HCT116 (cell line): ENCODE measurements around the gene MID1.

Experiments used
- ELF1 ChIP-seq: IDR thresholded peaks from 2 replicates; pipeline ENCODE4 v1.6.1; 2012; ENCODE audit warnings: low read depth, borderline replicate concordance
- EZH2 ChIP-seq: fragments of 200-600 bp; sonication (generic); IDR thresholded peaks from 2 replicates; pipeline ENCODE4 v1.6.1; 2017; ENCODE audit warnings: antibody characterized with exemption, mixed run types
- EZH2phosphoT487 ChIP-seq: fragments of 200-600 bp; IDR thresholded peaks from 2 replicates; pipeline ENCODE4 v1.6.1; 2018; ENCODE audit warnings: antibody characterized with exemption, borderline replicate concordance
- POLR2A ChIP-seq: IDR thresholded peaks from 2 replicates; pipeline ENCODE4 v1.7.0; 2011; ENCODE audit warnings: borderline replicate concordance; ENCODE audit not compliant: insufficient read depth, insufficient read length; ENCODE audit errors: extremely low read depth
- POLR2AphosphoS5 ChIP-seq: IDR thresholded peaks from 2 replicates; pipeline ENCODE4 v1.6.1; 2011; ENCODE audit warnings: mild to moderate bottlenecking, low read depth, low read length, moderate library complexity
- SIN3A ChIP-seq: IDR thresholded peaks from 2 replicates; pipeline ENCODE4 v1.6.1; 2012; ENCODE audit warnings: low read depth
- SP1 ChIP-seq: IDR thresholded peaks from 2 replicates; pipeline ENCODE4 v1.6.1; 2012; ENCODE audit warnings: low read depth
- SRF ChIP-seq: IDR thresholded peaks from 2 replicates; pipeline ENCODE4 v1.6.1; 2012; ENCODE audit warnings: low read depth
- TCF7L2 ChIP-seq: IDR thresholded peaks from 2 replicates; pipeline ENCODE4 v1.7.0; 2011; ENCODE audit warnings: borderline replicate concordance, inconsistent platforms; ENCODE audit not compliant: insufficient read depth, insufficient read length; ENCODE audit errors: extremely low read depth
- TF ChIP-seq, protein P1 (sequence below): IDR thresholded peaks from 2 replicates; pipeline ENCODE4 v1.6.1; 2012
- TF ChIP-seq, protein P2 (sequence below), 3 experiments: fragments of 200-600 bp in 1 of 3; sonication (generic) in 1 of 3; IDR thresholded peaks in 2 of 3; conservative IDR thresholded peaks in 1 of 3; 2 replicates each; pipeline ENCODE4 v1.5.1; 2012 to 2017; ENCODE audit warnings: low read depth in 2 of 3, low read length in 2 of 3, antibody characterized with exemption in 1 of 3, borderline replicate concordance in 1 of 3, control low read depth in 1 of 3, mild to moderate bottlenecking in 1 of 3, mixed read lengths in 1 of 3, mixed run types in 1 of 3, moderate library complexity in 1 of 3; ENCODE audit not compliant: insufficient read depth in 1 of 3
- TF ChIP-seq, protein P3 (sequence below): IDR thresholded peaks from 2 replicates; pipeline ENCODE4 v1.6.1; 2011; ENCODE audit warnings: mild to moderate bottlenecking, low read length, moderate library complexity; ENCODE audit not compliant: insufficient replicate concordance; ENCODE audit errors: extremely low read depth

- TF ChIP-seq, protein P1, sequence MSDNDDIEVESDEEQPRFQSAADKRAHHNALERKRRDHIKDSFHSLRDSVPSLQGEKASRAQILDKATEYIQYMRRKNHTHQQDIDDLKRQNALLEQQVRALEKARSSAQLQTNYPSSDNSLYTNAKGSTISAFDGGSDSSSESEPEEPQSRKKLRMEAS = no peak
- TF ChIP-seq, protein P2, sequence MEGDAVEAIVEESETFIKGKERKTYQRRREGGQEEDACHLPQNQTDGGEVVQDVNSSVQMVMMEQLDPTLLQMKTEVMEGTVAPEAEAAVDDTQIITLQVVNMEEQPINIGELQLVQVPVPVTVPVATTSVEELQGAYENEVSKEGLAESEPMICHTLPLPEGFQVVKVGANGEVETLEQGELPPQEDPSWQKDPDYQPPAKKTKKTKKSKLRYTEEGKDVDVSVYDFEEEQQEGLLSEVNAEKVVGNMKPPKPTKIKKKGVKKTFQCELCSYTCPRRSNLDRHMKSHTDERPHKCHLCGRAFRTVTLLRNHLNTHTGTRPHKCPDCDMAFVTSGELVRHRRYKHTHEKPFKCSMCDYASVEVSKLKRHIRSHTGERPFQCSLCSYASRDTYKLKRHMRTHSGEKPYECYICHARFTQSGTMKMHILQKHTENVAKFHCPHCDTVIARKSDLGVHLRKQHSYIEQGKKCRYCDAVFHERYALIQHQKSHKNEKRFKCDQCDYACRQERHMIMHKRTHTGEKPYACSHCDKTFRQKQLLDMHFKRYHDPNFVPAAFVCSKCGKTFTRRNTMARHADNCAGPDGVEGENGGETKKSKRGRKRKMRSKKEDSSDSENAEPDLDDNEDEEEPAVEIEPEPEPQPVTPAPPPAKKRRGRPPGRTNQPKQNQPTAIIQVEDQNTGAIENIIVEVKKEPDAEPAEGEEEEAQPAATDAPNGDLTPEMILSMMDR (IDR thresholded peaks at IDR 0.05 in 2 of 3, conservative IDR thresholded peaks at IDR 0.05 in 1 of 3; ENCODE audit: borderline replicate concordance in 1 of 3, insufficient read depth in 1 of 3, low read depth in 2 of 3, low read length in 2 of 3) = no peak
- no peak for TF ChIP-seq EZH2
- TF ChIP-seq, protein P3, sequence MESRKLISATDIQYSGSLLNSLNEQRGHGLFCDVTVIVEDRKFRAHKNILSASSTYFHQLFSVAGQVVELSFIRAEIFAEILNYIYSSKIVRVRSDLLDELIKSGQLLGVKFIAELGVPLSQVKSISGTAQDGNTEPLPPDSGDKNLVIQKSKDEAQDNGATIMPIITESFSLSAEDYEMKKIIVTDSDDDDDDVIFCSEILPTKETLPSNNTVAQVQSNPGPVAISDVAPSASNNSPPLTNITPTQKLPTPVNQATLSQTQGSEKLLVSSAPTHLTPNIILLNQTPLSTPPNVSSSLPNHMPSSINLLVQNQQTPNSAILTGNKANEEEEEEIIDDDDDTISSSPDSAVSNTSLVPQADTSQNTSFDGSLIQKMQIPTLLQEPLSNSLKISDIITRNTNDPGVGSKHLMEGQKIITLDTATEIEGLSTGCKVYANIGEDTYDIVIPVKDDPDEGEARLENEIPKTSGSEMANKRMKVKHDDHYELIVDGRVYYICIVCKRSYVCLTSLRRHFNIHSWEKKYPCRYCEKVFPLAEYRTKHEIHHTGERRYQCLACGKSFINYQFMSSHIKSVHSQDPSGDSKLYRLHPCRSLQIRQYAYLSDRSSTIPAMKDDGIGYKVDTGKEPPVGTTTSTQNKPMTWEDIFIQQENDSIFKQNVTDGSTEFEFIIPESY = no peak
- TF ChIP-seq TCF7L2 = no peak
- no peak for TF ChIP-seq POLR2AphosphoS5
- no peak for TF ChIP-seq SP1
- no peak for TF ChIP-seq SIN3A
- TF ChIP-seq EZH2phosphoT487 = no peak
- TF ChIP-seq POLR2A = no peak
- no peak for TF ChIP-seq SRF
- no peak for TF ChIP-seq ELF1
Measured at GRCh38 chrX:10415306-10416001, 204.9 kb downstream of the MID1 start.
